Activated naive CD4-positive, alpha-beta T cell treated with anti-CD3 and anti-CD28 coated beads, Interleukin-2, amount 10 ng/mL, durations not matched to agents 7 days and 5 days (primary cell): ENCODE results near the gene SEMA6D.

ENCODE experiments used
- CTCF ChIA-PET: fragments of 350-600 bp; sonication (Branson Sonifier 250); formaldehyde crosslinking; loops from one replicate; lab custom pipeline; 2021; ENCODE audit warnings: antibody characterized with exemption; lab: Charles Lee
- DNase-seq: peaks from one replicate; pipeline ENCODE4 v3.0.0-alpha.2; 2020
- H3K27ac Mint-ChIP-seq: one replicate; pipeline ENCODE4 v1.8.0; 2021; ENCODE audit warnings: mild to moderate bottlenecking, moderate library complexity, mixed read lengths
- H3K27me3 Mint-ChIP-seq: one replicate; pipeline ENCODE4 v1.8.0; 2021; ENCODE audit warnings: mild to moderate bottlenecking, mixed read lengths
- H3K36me3 Mint-ChIP-seq: one replicate; pipeline ENCODE4 v1.8.0; 2021; ENCODE audit warnings: mixed read lengths
- H3K4me1 Mint-ChIP-seq: one replicate; pipeline ENCODE4 v1.8.0; 2021; ENCODE audit warnings: mixed read lengths
- H3K4me3 Mint-ChIP-seq: one replicate; pipeline ENCODE4 v1.8.0; 2021; ENCODE audit warnings: mild to moderate bottlenecking, moderate library complexity, mixed read lengths
- H3K9me3 Mint-ChIP-seq: one replicate; pipeline ENCODE4 v1.8.0; 2021; ENCODE audit warnings: mixed read lengths

SEMA6D gene

DNA sequence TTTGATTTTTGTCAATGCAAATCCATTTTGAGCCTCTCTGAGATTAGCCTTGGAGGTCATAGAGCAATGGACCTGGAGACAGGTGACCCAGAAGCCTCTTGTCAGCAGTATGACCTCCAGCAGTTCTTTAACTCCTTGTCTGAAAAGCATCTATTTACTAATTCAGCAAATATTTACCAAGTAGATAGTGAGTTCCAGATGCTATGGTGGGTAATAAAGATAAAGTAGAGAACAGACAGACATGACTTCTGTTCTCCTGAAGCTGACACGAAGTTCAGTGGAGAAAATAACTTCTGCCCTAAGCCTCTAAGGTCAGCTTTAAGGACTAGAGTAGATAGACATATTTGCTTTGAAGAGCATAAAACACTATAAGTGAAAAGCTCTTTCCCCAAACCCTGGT, 26.6 kb downstream of the SEMA6D start:
- Mint-ChIP-seq H3K27me3 (no peaks in the 10 kb centered on the region), H3K4me3 (no peak overlapping the region), H3K4me1 (no peaks in the 10 kb centered on the region), H3K9me3 (no peaks in the 10 kb centered on the region), H3K27ac (no peak overlapping the region), H3K36me3 (no peaks in the 10 kb centered on the region)
- no peak for DNase-seq
- CTCF ChIA-PET: no interaction called here

DNA sequence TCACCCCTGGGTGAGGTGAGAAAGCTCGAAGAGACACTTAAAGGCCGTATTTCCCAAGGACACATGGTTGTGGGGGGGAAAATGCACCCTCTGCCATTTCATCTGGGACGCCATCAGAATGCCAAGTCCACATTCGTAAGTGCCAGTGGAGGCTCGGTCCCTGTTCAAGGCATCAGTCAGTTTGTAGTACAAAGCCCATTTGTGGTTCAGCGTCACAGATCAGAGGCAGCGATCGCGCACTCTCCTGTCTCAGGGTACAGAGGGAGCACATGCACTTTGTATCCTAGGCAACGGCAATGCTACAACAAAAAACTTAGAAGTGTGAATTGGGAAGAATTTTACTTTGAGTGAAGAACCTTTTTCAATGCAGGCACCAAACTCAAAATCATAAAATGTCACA, 27.2 kb downstream of the SEMA6D start:
- CTCF ChIA-PET: no interaction called here
- DNase-seq: no peak
- no peaks in the 10 kb centered on the region for H3K4me1 Mint-ChIP-seq
- H3K27me3 Mint-ChIP-seq: no peaks in the 10 kb centered on the region
- no peak overlapping the region for H3K27ac Mint-ChIP-seq
- H3K36me3 Mint-ChIP-seq: no peaks in the 10 kb centered on the region
- H3K9me3 Mint-ChIP-seq: no peaks in the 10 kb centered on the region
- no peak overlapping the region for H3K4me3 Mint-ChIP-seq

DNA sequence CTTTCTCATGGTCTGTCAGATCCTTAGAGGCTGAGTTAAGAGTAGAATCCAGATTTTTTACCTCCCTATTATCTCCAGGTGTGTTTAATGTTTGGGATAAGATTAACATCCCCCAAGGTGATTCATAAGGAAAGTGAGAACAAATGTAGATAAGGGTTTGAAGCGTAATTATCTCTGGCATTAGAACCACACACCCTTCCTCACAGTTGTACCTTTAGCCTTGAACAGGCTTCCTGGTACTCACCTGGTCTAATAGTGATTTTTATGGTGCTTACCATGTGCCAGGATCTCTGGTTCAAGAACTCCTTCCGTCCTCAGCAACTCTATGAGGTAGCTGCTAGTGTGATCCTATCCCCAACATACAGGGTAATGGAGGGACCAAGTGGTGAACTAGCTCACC, 27.7 kb downstream of the SEMA6D start:
- no peaks in the 10 kb centered on the region for H3K27me3 Mint-ChIP-seq
- no peak for DNase-seq
- CTCF ChIA-PET: no interaction called here
- no peaks in the 10 kb centered on the region for H3K4me1 Mint-ChIP-seq
- no peak overlapping the region for H3K4me3 Mint-ChIP-seq
- no peaks in the 10 kb centered on the region for H3K9me3 Mint-ChIP-seq
- no peaks in the 10 kb centered on the region for H3K36me3 Mint-ChIP-seq
- H3K27ac Mint-ChIP-seq: no peak overlapping the region

DNA sequence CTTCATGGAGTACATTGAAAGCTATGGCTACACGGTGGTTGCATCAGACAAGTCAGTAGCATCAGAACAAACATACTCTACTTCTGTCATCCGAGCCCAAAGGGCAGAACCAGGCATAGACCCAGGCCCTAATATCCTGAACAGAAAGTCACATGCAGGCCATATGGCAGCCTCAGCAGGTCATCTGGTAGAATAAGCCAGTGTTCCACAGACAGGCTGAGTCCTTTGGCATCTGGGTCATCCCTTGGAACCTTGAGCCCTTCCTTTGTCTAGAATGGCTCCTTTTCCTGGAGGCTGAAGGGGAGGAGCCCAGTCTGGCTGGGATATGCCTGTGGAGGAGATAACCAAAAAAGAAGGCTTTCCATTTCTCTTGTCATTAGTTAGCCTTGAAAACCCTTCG, 29.2 kb downstream of the SEMA6D start:
- CTCF ChIA-PET: no interaction called here
- H3K27ac Mint-ChIP-seq: no peak overlapping the region
- H3K36me3 Mint-ChIP-seq: no peaks in the 10 kb centered on the region
- no peak for DNase-seq
- no peaks in the 10 kb centered on the region for H3K27me3 Mint-ChIP-seq
- no peaks in the 10 kb centered on the region for H3K4me1 Mint-ChIP-seq
- no peaks in the 10 kb centered on the region for H3K9me3 Mint-ChIP-seq
- no peak overlapping the region for H3K4me3 Mint-ChIP-seq

DNA sequence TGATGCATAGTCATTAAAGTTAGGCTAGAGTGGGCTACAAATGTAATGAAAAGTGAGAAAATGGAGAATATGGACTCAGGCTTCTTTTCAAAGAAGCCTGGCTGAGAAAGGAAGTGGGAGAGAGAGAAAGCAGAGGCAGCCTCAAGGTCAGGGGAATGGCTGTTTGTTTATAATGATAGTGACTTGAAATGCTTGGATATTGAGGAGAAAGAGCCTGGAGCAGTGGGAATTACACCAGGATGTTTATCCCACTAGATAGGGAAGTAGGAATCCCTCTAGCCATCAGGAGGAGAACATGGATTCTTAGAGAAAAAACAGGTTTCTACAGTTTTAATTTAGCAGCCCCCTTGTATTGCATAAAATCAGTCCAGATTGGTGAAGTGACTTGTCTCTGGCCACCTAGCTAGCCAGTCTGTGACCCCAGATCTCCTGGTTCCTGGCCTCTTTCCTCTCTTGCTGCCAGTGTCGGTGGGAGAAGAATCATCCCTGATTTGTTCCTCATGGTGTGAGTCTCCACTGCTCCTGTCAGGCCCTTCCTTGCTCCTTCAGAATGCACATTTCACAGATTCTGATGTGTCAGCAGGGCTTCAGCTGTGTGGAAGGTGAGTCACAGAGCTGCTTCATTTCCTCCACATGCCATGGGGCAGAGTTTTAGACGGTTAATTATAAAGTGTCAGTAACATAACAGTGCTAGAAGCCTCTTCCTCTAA, 32.9 kb downstream of the SEMA6D start:
- Mint-ChIP-seq H3K27me3 (no peaks in the 10 kb centered on the region), H3K36me3 (no peaks in the 10 kb centered on the region), H3K9me3 (peaks cover 11% of the 10 kb centered on the region), H3K4me1 (no peaks in the 10 kb centered on the region), H3K4me3 (no peak overlapping the region), H3K27ac (no peak overlapping the region)
- no peak for DNase-seq
- CTCF ChIA-PET: no interaction called here

DNA sequence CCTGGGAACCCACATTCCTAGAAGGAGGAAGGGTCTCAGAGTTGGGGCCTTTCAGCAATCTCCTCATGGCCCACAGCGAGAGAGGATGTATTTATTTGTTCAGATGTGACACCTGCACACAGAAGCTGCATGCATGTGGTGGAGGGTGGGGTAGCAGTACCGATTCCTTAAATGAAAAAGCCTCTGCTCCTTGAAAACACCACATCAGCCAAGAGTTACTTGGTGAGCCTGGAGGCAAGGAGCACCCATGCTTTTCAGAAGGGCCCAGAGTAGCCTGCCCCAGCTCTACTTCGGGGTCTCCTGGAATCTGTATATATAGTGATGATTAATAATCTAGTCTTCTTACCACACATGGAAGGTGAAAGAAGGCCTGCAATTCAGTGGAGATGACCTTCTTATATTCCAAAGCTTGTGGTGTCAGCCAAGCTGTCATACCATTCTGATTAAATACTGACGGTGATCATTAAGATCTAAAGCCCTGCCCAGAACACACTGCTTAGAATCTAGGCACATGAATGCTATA, 33.5 kb downstream of the SEMA6D start:
- Mint-ChIP-seq H3K36me3 (no peaks in the 10 kb centered on the region), H3K9me3 (peaks cover 13% of the 10 kb centered on the region), H3K4me3 (no peak overlapping the region), H3K27me3 (no peaks in the 10 kb centered on the region), H3K4me1 (no peaks in the 10 kb centered on the region), H3K27ac (no peak overlapping the region)
- CTCF ChIA-PET: no interaction called here
- DNase-seq: no peak

DNA sequence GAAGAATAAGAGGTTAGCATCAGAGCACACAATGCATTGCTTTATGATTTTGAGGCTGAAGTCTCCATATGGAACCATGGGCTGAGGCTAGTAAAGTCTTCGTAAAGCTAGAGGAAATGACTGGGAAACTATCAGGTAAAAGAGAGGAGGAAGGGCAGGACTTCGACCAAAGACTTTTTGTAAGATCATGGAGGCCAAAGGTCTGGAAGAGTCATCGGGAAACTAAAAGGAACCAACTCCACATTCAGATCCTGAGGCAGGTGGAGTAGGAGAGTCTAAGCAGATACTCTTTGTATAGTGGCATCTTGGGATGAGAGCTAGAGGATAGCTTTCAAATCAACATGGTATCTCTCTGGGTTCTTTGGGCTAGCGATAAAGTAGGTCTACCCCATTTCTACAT, 36.3 kb downstream of the SEMA6D start:
- no peak overlapping the region for H3K4me3 Mint-ChIP-seq
- peaks cover 17% of the 10 kb centered on the region for H3K9me3 Mint-ChIP-seq
- no peaks in the 10 kb centered on the region for H3K27me3 Mint-ChIP-seq
- no peaks in the 10 kb centered on the region for H3K4me1 Mint-ChIP-seq
- H3K27ac Mint-ChIP-seq: no peak overlapping the region
- DNase-seq: no peak
- H3K36me3 Mint-ChIP-seq: no peaks in the 10 kb centered on the region
- CTCF ChIA-PET: no interaction called here

DNA sequence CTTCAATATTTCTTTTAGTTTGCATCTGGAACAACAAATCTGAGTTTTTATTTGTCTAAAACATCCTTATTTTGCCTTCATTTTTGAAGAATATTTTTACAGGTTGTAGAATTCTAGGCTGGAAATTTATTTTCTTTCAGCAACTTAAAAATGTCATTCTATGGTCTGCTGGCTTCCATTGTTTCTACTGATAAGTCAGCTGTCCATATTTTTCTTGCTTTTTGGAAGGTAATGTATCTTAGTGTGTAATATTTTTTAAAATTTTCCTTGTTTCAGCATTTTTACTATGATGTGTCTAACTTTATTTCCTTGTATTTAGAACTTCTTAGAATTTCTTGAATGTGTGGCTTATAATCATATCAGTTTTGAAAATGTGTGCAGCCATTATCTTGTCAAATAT, 37.0 kb downstream of the SEMA6D start:
- Mint-ChIP-seq H3K4me1 (no peaks in the 10 kb centered on the region), H3K27ac (no peak overlapping the region), H3K36me3 (no peaks in the 10 kb centered on the region), H3K4me3 (no peak overlapping the region), H3K27me3 (no peaks in the 10 kb centered on the region), H3K9me3 (peaks cover 17% of the 10 kb centered on the region)
- DNase-seq: no peak
- CTCF ChIA-PET: no interaction called here

DNA sequence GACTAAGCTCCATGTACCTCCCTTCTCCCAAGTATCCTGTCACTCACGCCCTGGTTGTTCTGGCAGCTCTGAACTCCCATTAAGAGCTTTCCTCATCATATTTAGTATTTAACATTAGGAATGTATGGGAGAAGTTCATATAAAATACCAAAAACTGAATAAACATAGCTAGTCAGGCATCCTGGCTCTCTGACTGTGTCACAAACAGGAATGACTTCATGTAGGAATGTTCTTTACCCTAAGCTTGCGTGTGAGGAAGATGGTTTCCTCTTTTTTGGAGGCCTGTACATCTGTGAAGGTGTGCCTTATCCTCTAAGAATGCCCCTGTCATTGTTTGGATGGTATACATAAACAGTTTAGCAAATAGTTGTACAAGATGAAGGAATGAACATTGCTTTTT, 38.6 kb downstream of the SEMA6D start:
- CTCF ChIA-PET: interaction anchor here (0.6 kb wide), 1 partner anchor 78 kb away, joined by 4 read pairs; no protein-coding TSS in a partner anchor
- Mint-ChIP-seq H3K4me1 (no peaks in the 10 kb centered on the region), H3K36me3 (no peaks in the 10 kb centered on the region), H3K9me3 (peaks cover 17% of the 10 kb centered on the region), H3K27me3 (no peaks in the 10 kb centered on the region), H3K27ac (no peak overlapping the region), H3K4me3 (no peak overlapping the region)
- no peak for DNase-seq

DNA sequence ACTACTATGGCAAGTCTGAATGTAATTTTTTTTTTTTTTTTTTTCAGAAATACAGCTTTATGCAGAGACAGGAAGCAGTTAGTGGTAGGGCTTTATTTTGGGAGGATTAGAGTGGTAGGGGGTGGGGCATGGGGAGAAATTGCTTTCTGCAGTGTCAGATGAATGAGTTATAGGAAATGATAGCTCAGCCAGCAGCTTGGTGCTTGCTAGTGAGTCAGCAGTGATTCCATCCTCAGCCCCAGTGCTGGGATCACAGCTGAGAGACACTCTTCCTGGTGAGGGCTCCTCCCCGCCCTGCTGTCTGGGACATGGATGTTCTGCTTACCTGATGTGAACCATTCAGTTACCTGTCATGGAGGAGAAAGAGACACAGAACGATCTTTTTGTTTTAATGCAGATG, 39.6 kb downstream of the SEMA6D start:
- Mint-ChIP-seq H3K4me1 (no peaks in the 10 kb centered on the region), H3K36me3 (no peaks in the 10 kb centered on the region), H3K27ac (no peak overlapping the region), H3K27me3 (no peaks in the 10 kb centered on the region), H3K4me3 (no peak overlapping the region), H3K9me3 (peaks cover 17% of the 10 kb centered on the region)
- DNase-seq: no peak
- CTCF ChIA-PET: no interaction called here

DNA sequence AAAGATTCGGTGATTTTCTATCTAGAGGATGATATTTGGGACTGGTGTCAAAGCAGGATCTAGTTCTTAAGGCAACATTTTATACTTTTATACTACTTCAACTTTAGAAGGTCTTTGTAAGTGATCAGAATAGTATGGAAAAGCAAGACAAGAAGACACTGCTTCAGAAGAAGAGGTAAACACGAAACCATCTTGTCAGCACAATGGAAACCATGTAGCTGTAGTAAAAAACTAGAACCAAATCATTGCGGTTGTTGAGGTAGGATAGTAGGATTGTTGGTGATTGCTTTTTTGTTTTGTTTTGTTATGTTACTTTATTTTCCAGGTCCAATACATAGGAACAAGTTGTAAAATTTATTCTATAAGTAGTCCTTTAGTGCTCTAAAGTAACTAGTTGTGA, 40.0 kb downstream of the SEMA6D start:
- Mint-ChIP-seq H3K27me3 (no peaks in the 10 kb centered on the region), H3K27ac (no peak overlapping the region), H3K4me3 (no peak overlapping the region), H3K4me1 (no peaks in the 10 kb centered on the region), H3K9me3 (peaks cover 16% of the 10 kb centered on the region), H3K36me3 (no peaks in the 10 kb centered on the region)
- DNase-seq: no peak
- CTCF ChIA-PET: no interaction called here

DNA sequence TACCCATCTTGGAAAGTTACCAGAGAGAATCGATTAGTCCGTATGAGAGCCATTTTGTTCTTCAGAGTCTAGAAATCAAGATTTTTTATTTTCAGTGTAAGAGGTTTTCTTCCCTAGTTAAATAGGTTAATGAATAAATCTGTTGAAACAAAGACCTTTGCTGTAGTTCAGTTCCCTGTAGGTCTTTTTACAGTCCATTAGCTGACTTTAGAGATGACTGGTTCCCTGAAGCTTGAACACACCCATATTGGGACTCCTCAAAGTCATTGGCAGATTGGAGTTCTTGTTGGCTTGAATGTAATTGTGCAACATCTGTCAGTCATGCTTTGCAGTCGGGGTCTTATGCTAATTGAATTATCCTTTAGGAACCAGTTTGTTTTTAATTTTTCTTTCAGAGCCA, 45.3 kb downstream of the SEMA6D start:
- H3K4me3 Mint-ChIP-seq: no peak overlapping the region
- H3K9me3 Mint-ChIP-seq: peaks cover 2% of the 10 kb centered on the region
- no peak for DNase-seq
- no peaks in the 10 kb centered on the region for H3K27me3 Mint-ChIP-seq
- CTCF ChIA-PET: no interaction called here
- no peaks in the 10 kb centered on the region for H3K36me3 Mint-ChIP-seq
- no peak overlapping the region for H3K27ac Mint-ChIP-seq
- H3K4me1 Mint-ChIP-seq: no peaks in the 10 kb centered on the region

DNA sequence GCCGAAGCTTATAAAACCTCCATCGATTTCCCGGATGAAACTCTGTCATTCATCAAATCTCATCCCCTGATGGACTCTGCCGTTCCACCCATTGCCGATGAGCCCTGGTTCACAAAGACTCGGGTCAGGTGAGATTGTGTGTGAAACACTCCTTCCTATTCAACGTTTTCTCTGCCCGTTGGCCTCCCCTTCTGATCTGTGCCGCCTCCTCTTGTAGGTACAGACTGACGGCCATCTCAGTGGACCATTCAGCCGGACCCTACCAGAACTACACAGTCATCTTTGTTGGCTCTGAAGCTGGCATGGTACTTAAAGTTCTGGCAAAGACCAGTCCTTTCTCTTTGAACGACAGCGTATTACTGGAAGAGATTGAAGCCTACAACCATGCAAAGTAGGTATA, 47.4 kb downstream of the SEMA6D start:
- Mint-ChIP-seq H3K9me3 (peaks cover 2% of the 10 kb centered on the region), H3K36me3 (no peaks in the 10 kb centered on the region), H3K4me3 (no peak overlapping the region), H3K4me1 (no peaks in the 10 kb centered on the region), H3K27ac (no peak overlapping the region), H3K27me3 (no peaks in the 10 kb centered on the region)
- CTCF ChIA-PET: no interaction called here
- no peak for DNase-seq

DNA sequence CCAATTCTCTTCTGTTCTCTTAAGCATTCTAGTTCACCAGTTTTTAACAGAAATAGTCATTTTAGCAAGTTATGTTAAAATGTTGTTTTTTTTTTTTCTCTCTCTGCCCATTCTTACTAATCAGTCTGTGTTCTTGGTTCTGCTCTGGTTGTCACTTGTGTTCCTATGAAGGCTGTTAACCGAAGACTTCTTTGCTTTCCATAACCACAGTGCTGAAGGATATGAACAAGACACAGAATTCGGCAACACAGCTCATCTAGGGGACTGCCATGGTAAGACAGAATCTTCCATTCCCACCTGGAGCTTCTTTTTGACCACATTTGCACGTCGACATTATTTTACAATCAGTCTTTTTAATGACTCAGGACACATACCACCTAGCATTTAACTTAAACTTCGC, 49.1 kb downstream of the SEMA6D start:
- H3K4me3 Mint-ChIP-seq: no peak overlapping the region
- peaks cover 3% of the 10 kb centered on the region for H3K27me3 Mint-ChIP-seq
- no peaks in the 10 kb centered on the region for H3K36me3 Mint-ChIP-seq
- no peak overlapping the region for H3K27ac Mint-ChIP-seq
- no peaks in the 10 kb centered on the region for H3K4me1 Mint-ChIP-seq
- CTCF ChIA-PET: no interaction called here
- no peak for DNase-seq
- H3K9me3 Mint-ChIP-seq: peaks cover 5% of the 10 kb centered on the region

DNA sequence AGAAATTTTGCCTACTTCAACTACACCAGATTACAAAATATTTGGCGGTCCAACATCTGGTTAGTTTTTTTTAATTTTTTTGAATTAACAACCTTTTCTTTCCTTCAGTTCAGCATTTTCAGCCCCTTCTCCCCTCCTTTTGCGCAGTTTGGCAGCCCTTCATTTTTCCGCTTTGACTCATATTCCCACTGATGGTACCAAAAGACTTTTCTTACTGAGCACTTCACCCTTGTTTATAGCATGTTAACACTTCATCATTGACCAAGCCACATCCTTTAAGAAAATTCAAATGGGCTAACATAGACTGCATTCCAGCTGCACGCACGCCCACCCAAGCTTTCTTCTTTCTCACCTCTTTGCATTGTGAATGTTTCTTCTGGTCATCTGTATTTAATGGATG, 49.7 kb downstream of the SEMA6D start:
- CTCF ChIA-PET: no interaction called here
- no peak for DNase-seq

More for the DNA sequence above, 49.7 kb downstream of the SEMA6D start:
- Mint-ChIP-seq H3K27ac (no peak overlapping the region), H3K4me1 (no peaks in the 10 kb centered on the region), H3K9me3 (peaks cover 5% of the 10 kb centered on the region), H3K27me3 (peaks cover 3% of the 10 kb centered on the region), H3K4me3 (no peak overlapping the region), H3K36me3 (no peaks in the 10 kb centered on the region)
